LNCAP (cell line): Measurements from ENCODE around the gene TMEM143.

Experiments used
- CTCF ChIP-seq: fragments of 450-650 bp; IDR thresholded peaks from 2 replicates; pipeline ENCODE4 v1.5.1; 2017; ENCODE audit warnings: mild to moderate bottlenecking

Gene TMEM143

DNA sequence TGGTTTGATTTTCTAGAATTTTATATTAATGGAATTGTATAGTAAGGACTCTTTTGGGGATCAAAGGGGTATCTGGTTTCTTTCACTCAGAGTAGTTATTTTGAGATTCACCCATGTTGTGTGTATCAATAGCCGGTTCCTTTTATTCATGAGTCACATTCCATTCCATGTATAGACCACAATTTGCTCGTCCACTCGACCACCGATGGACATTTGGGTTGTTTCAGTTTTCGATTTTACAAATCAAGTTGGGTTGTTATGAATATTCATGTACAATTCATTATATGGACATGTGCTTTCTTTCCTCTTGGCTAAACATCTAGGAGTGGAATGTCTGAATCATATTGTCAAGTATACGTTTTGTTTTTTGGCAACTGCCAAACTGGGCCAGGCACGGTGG lies 48.0 kb downstream of the TMEM143 start:
- no peak for TF ChIP-seq CTCF

DNA sequence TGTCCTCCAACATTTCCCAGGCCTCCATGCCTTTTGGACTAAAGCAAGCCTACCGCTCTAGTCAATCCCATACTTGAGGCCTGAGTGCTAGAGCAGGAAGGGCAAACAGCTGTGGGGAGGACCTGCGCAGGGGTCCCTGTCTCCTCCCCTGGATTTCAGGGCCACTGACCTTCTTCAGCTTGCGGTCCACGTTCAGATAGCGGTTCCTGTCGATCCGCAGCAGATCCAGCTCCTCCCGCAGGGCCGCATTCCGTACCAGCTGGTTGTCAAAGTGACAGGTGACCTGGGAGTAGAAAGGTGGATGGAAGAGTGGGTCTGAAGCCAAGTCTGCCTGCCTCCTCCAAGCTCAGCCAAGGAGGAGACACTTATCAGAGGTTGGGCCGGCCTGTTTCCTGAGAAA lies 52.4 kb downstream of the TMEM143 start:
- no peak for TF ChIP-seq CTCF

DNA sequence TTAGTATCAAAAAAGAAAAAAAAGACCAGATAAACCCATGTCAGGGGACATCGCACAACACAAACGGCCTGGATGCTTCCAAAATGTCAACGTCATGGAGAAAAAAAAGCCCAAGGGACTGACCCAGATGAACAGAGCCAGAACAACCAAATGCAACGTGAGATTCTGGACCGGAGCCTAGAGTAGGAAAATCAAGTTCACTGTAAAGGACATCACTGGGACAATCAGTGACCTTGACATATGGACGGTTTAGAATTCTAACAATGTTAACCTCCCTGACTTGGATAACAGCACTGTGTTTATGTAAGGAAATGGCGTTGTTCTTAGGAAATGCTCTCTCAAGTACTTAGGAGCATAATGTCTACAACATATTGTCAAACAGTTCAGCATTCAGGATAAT lies 53.5 kb downstream of the TMEM143 start:
- TF ChIP-seq CTCF: no peak

- no peak for TF ChIP-seq CTCF
Measured at GRCh38 chr19:48308631-48309586, 54.8 kb downstream of the TMEM143 start.

DNA sequence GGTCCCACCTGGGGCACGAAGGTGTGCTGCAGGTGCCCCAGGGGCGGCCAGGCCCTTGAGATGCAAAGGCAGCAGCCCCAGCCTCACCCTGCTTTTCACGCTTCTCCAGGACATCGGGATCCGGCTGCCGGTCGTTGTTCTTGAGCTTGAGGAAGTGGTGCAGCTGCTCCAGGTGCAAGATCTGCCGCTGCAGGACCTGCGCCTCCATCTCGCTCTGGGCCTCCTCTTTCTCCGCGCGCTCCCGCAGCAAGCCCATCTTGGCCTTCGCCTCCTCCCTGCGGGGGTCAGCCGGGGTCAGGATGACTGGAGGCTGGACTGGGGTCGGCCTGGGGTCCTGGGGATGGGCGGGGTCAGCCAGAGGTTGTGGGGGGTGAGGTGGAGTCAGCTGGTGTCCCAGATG lies 59.9 kb downstream of the TMEM143 start:
- no peak for TF ChIP-seq CTCF

GRCh38 chr19:48303367-48303766 lies 60.4 kb downstream of the TMEM143 start:
- no peak for TF ChIP-seq CTCF

- TF ChIP-seq CTCF: no peak
Measured at GRCh38 chr19:48302600-48302959, 61.2 kb downstream of the TMEM143 start.
